Measurements from ENCODE around the gene ELOVL5. TPM values are rescaled to one million over a fixed set of nuclear protein-coding genes. Genes with fewer than 3 reads are reported as not detected.

ELOVL5 gene
- total RNA-seq, 1 donor from 2014 or later = 67.1 TPM

DNA sequence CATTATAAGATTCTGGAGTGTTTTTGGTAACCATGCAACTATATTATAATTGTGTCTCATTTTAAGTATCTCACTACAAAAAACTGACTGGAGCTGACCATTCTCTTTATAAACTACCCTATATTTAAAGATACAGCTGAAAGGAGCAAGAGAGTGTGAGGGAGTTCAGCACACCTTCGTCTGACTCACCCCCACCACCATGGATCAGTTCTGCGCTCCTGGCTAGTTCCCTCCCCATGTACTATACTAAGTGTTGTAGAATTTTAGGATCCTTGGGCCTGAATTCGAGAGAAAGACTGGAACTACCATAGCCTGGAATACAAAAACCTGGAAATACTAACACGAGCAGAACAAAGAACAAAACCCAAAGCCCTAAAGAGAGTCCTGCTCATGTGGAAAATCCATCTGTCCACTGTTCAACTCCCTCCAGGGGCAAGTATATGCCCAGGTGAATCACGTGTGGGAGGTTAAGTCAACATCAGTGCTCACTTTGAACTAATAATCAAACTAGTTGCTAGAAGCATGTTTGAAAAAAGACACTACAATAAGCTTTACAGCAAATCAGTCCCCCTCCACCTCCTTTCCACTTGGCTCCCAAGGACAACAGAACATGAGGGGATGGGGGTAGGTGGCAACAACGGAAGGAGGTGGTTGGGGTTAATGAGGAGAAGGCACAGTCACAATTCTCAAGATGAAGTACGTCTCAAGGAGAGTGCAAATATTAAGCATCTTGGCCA lies 46.8 kb downstream of the ELOVL5 start:
- H3K36me3 Mint-ChIP-seq (ENCODE audit: insufficient read depth) = peaks cover 7% of the 10 kb centered on the region
- H3K9me3 Mint-ChIP-seq (ENCODE audit: low read depth) = peaks cover 4% of the 10 kb centered on the region
- no peaks in the 10 kb centered on the region for H3K27me3 Mint-ChIP-seq
- DNase-seq (ENCODE audit: low spot score, unreplicated experiment) = no peak
- H3K4me3 Mint-ChIP-seq (ENCODE audit: low read depth) = no peak overlapping the region
- peaks cover 35% of the 10 kb centered on the region for H3K4me1 Mint-ChIP-seq (ENCODE audit: low read depth)
- H3K27ac Mint-ChIP-seq = peak overlapping the region; percentile 94
- TF ChIP-seq, protein P1, sequence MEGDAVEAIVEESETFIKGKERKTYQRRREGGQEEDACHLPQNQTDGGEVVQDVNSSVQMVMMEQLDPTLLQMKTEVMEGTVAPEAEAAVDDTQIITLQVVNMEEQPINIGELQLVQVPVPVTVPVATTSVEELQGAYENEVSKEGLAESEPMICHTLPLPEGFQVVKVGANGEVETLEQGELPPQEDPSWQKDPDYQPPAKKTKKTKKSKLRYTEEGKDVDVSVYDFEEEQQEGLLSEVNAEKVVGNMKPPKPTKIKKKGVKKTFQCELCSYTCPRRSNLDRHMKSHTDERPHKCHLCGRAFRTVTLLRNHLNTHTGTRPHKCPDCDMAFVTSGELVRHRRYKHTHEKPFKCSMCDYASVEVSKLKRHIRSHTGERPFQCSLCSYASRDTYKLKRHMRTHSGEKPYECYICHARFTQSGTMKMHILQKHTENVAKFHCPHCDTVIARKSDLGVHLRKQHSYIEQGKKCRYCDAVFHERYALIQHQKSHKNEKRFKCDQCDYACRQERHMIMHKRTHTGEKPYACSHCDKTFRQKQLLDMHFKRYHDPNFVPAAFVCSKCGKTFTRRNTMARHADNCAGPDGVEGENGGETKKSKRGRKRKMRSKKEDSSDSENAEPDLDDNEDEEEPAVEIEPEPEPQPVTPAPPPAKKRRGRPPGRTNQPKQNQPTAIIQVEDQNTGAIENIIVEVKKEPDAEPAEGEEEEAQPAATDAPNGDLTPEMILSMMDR (IDR thresholded peaks at IDR 0.05; ENCODE audit: unreplicated experiment) = no peak

DNA sequence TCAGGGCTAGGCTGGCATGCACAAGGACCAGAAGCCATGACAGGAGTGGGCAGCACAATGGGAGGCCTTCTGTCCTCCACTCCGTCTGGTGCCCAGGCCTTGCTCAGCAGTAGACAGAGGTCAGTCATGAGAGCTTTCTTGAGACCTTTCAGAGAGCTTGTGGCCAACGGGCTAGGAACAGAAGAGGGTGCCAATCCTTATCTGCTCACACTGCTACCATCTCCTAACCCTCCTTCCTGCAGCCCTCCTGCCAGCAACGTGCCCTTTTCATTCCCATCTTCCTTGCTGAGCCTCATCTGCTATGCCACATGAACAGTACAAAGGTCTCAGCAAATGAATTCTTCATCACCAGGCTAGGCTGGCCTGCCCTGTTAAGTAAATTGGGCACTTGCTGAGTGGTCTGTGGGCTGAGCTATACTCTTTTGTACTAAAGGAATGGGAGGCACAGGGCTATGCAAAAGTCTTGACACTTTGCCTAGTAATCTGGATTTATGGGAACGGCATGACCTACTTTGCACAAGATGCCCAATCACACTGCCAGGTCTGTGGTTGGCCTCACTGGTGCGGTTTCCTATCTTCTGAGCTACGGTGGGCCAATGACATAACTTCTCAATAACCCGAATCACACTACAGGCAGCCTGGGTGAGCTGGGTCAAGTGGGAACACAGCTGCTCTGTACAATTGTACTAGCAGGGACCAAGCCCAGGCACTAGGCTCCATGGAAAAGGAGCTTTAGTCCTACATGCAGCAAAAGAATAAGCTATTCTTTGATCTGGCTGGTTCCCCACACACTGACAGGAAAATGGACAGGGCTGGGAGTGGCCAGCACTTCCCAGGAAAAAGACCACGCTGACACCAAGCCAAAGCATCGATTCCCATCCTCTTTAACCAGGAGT lies 47.8 kb downstream of the ELOVL5 start:
- no peaks in the 10 kb centered on the region for H3K27me3 Mint-ChIP-seq
- H3K4me3 Mint-ChIP-seq (ENCODE audit: low read depth) = no peak overlapping the region
- no peaks in the 10 kb centered on the region for H3K9me3 Mint-ChIP-seq (ENCODE audit: low read depth)
- no peak for DNase-seq (ENCODE audit: low spot score, unreplicated experiment)
- H3K27ac Mint-ChIP-seq = no peak overlapping the region
- TF ChIP-seq, protein P1 (IDR thresholded peaks at IDR 0.05; ENCODE audit: unreplicated experiment) = no peak
- peaks cover 4% of the 10 kb centered on the region for H3K36me3 Mint-ChIP-seq (ENCODE audit: insufficient read depth)
- H3K4me1 Mint-ChIP-seq (ENCODE audit: low read depth) = peaks cover 37% of the 10 kb centered on the region

DNA sequence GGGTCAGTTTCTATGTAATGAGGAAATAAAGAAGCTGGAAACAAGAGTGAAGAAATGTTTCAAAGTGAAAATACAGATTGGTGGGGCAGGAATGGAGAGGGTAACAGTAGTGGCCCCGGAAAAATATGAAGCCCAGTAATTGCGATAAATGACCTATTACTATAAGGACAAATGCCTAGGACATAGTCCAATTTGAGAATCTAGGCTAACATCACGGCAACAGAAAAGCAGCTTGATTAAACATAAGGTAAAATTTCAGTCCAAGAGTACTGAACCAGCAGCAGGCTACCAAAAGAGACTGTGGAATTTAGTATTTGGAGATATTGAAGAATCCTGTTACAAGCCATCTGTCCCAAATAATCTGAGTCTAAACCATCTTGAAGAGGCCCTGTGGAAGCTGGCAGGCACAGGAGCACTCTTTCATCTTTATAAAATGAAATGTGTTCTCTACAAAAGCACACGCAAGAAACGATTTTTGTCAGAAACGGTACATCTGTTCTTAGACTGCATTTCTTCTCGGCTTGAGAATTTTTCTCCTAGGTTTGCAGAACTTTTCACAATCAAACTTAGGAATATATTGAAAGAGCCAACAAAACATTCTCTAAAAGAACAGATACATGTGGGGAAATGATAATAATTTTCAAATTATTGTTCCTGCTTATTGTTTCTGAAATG lies 49.3 kb downstream of the ELOVL5 start:
- no peak overlapping the region for H3K27ac Mint-ChIP-seq
- H3K9me3 Mint-ChIP-seq (ENCODE audit: low read depth) = no peaks in the 10 kb centered on the region
- no peak for DNase-seq (ENCODE audit: low spot score, unreplicated experiment)
- TF ChIP-seq, protein P1 (IDR thresholded peaks at IDR 0.05; ENCODE audit: unreplicated experiment) = no peak
- H3K4me1 Mint-ChIP-seq (ENCODE audit: low read depth) = peaks cover 35% of the 10 kb centered on the region
- H3K4me3 Mint-ChIP-seq (ENCODE audit: low read depth) = no peak overlapping the region
- H3K36me3 Mint-ChIP-seq (ENCODE audit: insufficient read depth) = peaks cover under 1% of the 10 kb centered on the region
- no peaks in the 10 kb centered on the region for H3K27me3 Mint-ChIP-seq

DNA sequence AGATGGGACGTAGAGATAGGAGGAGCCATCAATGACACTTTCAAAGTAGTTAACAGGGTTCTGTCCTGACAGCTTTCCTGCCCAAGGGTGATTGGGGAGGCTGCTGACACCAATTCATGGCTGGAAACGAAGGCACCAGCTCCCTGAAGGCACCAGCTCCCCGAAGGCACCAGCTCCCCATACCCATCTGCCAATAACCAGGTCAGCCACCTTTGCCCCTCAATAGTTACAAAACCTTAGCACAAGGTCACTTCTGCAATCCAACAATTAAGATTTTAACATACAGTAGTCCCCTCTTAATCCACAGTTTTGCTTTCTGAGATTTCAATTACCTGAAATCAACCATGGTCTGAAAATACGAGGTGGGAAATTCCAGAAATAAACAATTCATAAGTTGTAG lies 51.7 kb downstream of the ELOVL5 start:
- DNase-seq (ENCODE audit: low spot score, unreplicated experiment) = no peak
- TF ChIP-seq, protein P1 (IDR thresholded peaks at IDR 0.05; ENCODE audit: unreplicated experiment) = no peak
- no peak overlapping the region for H3K27ac Mint-ChIP-seq
- peaks cover 18% of the 10 kb centered on the region for H3K4me1 Mint-ChIP-seq (ENCODE audit: low read depth)
- H3K4me3 Mint-ChIP-seq (ENCODE audit: low read depth) = no peak overlapping the region
- H3K9me3 Mint-ChIP-seq (ENCODE audit: low read depth) = no peaks in the 10 kb centered on the region
- H3K36me3 Mint-ChIP-seq (ENCODE audit: insufficient read depth) = peaks cover 1% of the 10 kb centered on the region
- no peaks in the 10 kb centered on the region for H3K27me3 Mint-ChIP-seq

DNA sequence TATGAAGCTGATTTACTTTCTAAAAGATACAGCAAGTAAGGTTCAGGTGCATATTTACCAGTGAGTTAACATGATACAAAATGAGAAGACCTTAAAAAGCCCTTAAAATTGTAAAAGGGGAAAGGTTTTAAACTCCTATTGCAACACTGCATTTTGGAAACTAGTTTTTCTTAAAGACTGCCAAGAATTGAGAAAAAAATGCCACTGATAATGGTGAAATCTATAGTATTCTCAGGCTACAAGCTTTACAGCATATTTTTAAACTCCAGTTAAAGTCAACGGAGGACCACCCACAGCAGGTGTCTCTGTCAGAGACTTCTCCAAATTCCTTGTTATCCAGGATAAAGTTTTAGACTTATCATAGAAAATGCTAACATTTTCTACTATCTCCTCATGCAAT lies 53.6 kb downstream of the ELOVL5 start:
- Mint-ChIP-seq H3K36me3 (ENCODE audit: insufficient read depth) (peaks cover 1% of the 10 kb centered on the region), H3K4me3 (ENCODE audit: low read depth) (no peak overlapping the region), H3K27ac (no peak overlapping the region), H3K27me3 (no peaks in the 10 kb centered on the region), H3K4me1 (ENCODE audit: low read depth) (peaks cover 6% of the 10 kb centered on the region), H3K9me3 (ENCODE audit: low read depth) (no peaks in the 10 kb centered on the region)
- DNase-seq (ENCODE audit: low spot score, unreplicated experiment) = no peak
- TF ChIP-seq, protein P1 (IDR thresholded peaks at IDR 0.05; ENCODE audit: unreplicated experiment) = no peak
